Mesangial cell (primary cell): ENCODE data around the gene SERPINA10. TPM values are rescaled to one million over a fixed set of nuclear protein-coding genes. Genes with fewer than 3 reads are reported as not detected.

Experiments
- total RNA-seq: library from RNA; depleted of rRNA; stranded (reverse); fragments of >200 nt; gene quantifications from 2 replicates; pipeline ENCODE4 v1.2.3, GENCODE V29; 2015

SERPINA10 gene, protein sequence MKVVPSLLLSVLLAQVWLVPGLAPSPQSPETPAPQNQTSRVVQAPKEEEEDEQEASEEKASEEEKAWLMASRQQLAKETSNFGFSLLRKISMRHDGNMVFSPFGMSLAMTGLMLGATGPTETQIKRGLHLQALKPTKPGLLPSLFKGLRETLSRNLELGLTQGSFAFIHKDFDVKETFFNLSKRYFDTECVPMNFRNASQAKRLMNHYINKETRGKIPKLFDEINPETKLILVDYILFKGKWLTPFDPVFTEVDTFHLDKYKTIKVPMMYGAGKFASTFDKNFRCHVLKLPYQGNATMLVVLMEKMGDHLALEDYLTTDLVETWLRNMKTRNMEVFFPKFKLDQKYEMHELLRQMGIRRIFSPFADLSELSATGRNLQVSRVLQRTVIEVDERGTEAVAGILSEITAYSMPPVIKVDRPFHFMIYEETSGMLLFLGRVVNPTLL
- not detected in 2 replicates for total RNA-seq

DNA sequence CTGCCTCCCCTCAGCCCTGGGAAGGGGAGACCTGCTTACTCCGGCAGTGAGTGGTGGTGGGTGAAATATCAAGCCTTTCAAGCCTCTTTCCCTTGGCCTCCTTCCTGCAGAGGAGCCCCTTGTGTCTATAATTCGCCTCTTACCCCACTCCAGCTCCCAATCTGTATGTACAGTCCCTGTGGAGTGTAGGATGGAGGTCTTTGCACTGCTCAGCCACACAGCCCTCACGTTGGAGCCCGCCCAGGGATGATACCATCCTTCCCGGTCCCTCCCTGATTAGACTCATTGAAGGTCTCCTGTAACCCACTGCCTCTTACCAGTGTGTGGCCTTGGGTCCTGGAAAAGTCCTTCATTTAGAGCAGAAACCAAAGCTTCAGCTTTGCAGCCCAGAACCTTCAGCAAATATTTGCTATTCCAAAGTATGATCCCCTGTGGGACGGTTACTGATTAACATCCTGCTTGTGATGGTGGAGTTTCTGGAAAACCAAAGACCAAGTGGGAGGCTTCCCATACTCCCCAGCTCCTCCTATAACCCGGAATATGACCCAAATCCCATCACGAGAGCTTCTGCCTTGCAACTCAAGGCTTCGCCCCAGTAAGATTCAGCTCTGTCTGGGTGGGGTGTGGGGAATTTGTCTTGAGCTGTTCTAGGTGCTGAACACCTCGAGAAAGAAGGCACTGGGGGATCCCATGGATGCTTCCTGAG is at the start of gene SERPINA10:
SERPINA10 (minus strand) TSS at position 397 of the 706 bp plus-strand sequence. CDS start 2,675 bp downstream, outside the sequence.

DNA sequence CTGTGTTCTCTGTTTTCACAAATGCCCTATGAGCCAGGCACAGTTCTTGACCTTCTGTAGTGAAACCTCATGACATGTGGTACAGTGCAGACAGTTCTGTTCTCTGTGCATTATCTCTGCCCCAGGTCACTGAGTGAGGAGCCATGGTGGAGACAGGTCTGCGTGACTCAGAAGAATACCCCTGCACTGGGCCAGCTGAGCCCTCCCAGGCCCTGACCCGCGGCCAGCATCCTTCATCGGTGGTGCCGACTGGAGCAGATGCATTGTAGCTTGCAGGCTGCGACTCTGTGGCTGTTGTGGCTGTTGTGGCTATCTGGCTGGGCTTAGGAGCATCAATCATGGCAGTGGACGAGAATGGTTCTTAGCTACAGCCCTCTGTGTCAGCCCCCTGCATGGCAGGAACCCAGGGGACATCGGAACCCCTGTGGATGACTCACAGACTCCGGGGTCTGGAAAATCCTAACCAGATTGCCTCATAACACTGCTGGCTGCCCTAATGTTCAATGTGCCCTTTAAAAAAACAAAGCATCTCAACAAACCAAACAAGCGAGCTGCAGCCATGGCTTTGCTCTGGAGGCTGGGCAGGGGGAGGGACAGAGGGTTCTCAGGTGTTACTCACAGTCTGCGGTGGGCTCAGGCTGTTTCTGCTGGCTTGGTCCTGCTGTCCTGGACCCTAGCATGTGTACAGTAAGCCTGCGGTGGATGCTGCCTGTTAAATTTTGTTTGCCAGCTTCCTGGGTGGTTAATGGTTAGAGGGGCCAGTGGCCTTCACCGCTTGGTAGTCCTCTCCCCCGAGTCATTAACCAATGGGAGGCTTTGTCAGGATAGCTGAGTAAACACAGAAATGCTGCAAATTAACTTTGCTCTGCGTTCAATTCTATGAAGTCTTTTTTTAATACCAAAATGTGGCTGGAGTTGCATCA is 29.8 kb upstream of the SERPINA10 start, which contains the start of gene SERPINA6:
SERPINA6 (minus strand) TSS at position 689 of the 923 bp plus-strand sequence. CDS start 8,688 bp downstream, outside the sequence.

Other genes starting within 250 kb of the SERPINA10 start
- gene DDX24, start 212.1 kb downstream of the SERPINA10 start, total RNA-seq: 57.3 and 92.7 TPM in 2 replicates
- gene IFI27L1, start 212.0 kb downstream of the SERPINA10 start, total RNA-seq: 15.0 and 22.0 TPM in 2 replicates
- 2.3 and 3.8 TPM in 2 replicates for gene IFI27, start 182.5 kb downstream of the SERPINA10 start, total RNA-seq
- gene IFI27L2, start 163.7 kb downstream of the SERPINA10 start, total RNA-seq: 150 and 213 TPM in 2 replicates
- 0.16 and 0.38 TPM in 2 replicates for gene PPP4R4, start 118.9 kb downstream of the SERPINA10 start, total RNA-seq
- 0.16 TPM in 1 of 2 replicates, not detected in the other for gene SERPINA6, start 30.1 kb upstream of the SERPINA10 start, total RNA-seq
- gene SERPINA2, start 73.4 kb upstream of the SERPINA10 start, total RNA-seq: not detected in 2 replicates
- gene SERPINA1, start 95.3 kb upstream of the SERPINA10 start, total RNA-seq: 5.1 and 10.3 TPM in 2 replicates
- not detected in 2 replicates for gene SERPINA11, start 159.5 kb upstream of the SERPINA10 start, total RNA-seq
- gene SERPINA9, start 182.9 kb upstream of the SERPINA10 start, total RNA-seq: not detected in 2 replicates
- not detected in 2 replicates for gene SERPINA12, start 216.2 kb upstream of the SERPINA10 start, total RNA-seq